Measurements from ENCODE around the gene ZNF768. TPM values are rescaled to one million over a fixed set of nuclear protein-coding genes. Genes with fewer than 3 reads are reported as not detected.

The ZNF768 gene
- total RNA-seq, 6 donors from 2014 or later, result 27.3 to 58.7 (median 34.8) TPM

DNA sequence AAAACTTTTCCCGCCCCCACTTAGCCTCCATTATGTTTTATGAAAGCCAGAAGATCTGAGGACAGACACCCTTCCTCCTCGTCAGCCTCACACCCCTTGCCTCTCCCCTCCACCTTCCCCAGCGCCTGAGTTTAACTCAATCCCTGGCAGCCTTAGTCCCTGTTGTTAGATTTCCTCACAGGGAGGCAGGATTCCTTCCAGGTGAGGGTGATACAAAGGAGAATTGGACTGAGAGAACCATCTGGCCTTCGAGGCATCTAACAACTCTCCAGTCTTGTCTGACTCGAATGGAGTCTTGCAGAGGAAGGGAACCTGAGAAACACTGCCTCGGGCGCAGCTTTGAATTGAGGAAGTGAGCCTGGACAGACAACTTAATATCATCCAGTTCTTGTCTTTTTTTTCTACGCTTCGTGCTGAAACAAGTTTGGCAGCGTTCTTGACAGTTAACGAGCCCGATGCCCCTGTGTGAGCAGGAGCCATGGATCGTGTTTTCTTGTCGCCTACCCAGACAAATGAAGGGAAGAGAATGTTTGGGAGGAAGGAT lies 1.3 kb upstream of the ZNF768 start:
- peaks cover 0 to 36% (median 19%) of the 10 kb centered on the region in 4 donors for H3K36me3 ChIP-seq
- ATAC-seq (ENCODE audit: low FRiP score in 2 of 2) (no peak), DNase-seq (peak in 1 of 2 donors; percentile 55)
- no peaks in the 10 kb centered on the region for H3K9me3 ChIP-seq
- H3K27ac ChIP-seq, result peak overlapping the region; percentile 96 to 99 (median 98)
- no peaks in the 10 kb centered on the region for H3K27me3 ChIP-seq
- TF ChIP-seq, protein P1, sequence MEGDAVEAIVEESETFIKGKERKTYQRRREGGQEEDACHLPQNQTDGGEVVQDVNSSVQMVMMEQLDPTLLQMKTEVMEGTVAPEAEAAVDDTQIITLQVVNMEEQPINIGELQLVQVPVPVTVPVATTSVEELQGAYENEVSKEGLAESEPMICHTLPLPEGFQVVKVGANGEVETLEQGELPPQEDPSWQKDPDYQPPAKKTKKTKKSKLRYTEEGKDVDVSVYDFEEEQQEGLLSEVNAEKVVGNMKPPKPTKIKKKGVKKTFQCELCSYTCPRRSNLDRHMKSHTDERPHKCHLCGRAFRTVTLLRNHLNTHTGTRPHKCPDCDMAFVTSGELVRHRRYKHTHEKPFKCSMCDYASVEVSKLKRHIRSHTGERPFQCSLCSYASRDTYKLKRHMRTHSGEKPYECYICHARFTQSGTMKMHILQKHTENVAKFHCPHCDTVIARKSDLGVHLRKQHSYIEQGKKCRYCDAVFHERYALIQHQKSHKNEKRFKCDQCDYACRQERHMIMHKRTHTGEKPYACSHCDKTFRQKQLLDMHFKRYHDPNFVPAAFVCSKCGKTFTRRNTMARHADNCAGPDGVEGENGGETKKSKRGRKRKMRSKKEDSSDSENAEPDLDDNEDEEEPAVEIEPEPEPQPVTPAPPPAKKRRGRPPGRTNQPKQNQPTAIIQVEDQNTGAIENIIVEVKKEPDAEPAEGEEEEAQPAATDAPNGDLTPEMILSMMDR (IDR thresholded peaks at IDR 0.05), result no peak
- TF ChIP-seq POLR2AphosphoS5 (IDR thresholded peaks at IDR 0.05), result no peak
- TF ChIP-seq POLR2A (IDR thresholded peaks at IDR 0.05), result no peak
- no peak for TF ChIP-seq EP300 (IDR thresholded peaks at IDR 0.05)
- WGBS, 2 donors, result 11 to 12% methylated on average over 12 to 14 of the region's 14 CpGs
- peaks cover 11 to 49% (median 23%) of the 10 kb centered on the region in 4 donors for H3K4me1 ChIP-seq
- H3K4me3 ChIP-seq, result peak overlapping the region in 3 of 4 donors; percentile 77 to 93 (median 92)

DNA sequence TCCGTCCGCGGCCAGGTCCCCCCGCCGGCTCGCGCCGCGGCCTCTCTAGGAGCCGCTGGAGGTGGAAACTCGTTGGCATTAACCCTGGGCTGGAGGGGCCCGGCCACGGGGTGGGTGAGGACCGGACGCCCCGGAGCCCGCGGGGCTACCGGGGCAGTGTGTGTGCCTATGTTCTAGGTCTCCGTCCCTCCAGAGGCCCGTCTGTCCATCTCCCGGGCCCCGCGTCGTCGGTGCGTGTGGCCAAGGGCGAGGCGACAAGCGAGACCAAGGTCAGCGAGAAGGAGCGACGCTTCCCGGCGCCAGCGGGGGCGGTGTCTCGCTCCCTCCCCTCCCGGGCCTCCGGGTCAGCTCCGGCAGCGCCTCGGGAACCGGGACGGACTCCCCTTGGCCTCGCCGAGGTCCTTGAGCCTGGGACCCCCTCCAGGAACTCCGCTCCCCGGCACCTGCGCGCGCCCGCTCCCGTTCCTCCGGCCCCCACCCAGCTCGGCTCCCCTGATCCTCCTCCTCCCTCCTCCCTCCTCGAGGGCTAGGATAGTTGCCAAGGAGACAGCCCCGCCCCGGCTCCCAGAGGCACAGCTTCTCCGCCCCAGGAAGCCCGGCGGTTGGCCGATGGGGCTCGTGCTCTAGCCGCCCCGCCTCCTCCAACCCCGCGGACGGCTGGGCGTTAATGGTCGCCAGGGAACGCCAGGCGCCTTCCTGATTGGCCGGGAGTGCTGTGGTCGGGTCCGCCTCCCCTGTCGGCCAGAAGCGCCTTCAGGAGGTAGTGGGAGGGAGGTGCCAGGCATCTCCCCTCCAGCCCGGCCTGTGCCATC lies 663 bp upstream of the ZNF768 start:
- TF ChIP-seq POLR2A (IDR thresholded peaks at IDR 0.05) (peak in 3 of 4 donors; percentile 68 to 87 (median 76)), EP300 (IDR thresholded peaks at IDR 0.05) (no peak), POLR2AphosphoS5 (IDR thresholded peaks at IDR 0.05) (peak; percentile 66 to 81)
- TF ChIP-seq, protein P1 (IDR thresholded peaks at IDR 0.05), result peak; percentile 20 to 70 (median 56)
- Histone ChIP-seq H3K4me3 (peak overlapping the region; percentile 54 to 93 (median 84)), H3K27me3 (no peaks in the 10 kb centered on the region), H3K36me3 (peaks cover 0 to 29% (median 12%) of the 10 kb centered on the region in 4 donors), H3K9me3 (no peaks in the 10 kb centered on the region), H3K27ac (peak overlapping the region; percentile 96 to 99 (median 98)), H3K4me1 (peaks cover 11 to 45% (median 23%) of the 10 kb centered on the region in 4 donors)
- ATAC-seq (ENCODE audit: low FRiP score in 2 of 2), result peak; percentile 96 to 97
- WGBS, 2 donors, result 0 to 1% methylated on average over 9 to 36 of the region's 79 CpGs
- peak; percentile 97 to 99 for DNase-seq

DNA sequence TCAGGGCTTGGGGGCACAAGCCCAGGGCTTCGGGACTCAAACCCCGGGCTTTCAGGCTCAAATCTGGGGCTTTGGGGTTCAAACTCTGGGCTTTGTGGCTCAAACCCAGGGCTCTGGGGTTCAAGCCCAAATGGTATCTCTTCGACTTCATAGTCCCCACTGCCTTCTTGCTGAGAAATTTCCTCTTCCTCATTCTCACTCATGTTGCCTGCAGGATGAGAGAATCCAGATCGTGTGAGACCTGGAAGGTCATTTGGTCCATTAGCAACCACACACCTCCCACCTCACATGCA lies 576 bp downstream of the ZNF768 start:
- WGBS, 2 donors, result 52 to 59% methylated on average over 4 of the region's 4 CpGs
- H3K4me3 ChIP-seq, result peak overlapping the region; percentile 38 to 93 (median 84)
- no peak for ATAC-seq (ENCODE audit: low FRiP score in 2 of 2)
- TF ChIP-seq, protein P1 (IDR thresholded peaks at IDR 0.05), result no peak
- TF ChIP-seq POLR2A (IDR thresholded peaks at IDR 0.05) (no peak), EP300 (IDR thresholded peaks at IDR 0.05) (no peak), POLR2AphosphoS5 (IDR thresholded peaks at IDR 0.05) (no peak)
- H3K9me3 ChIP-seq, result no peaks in the 10 kb centered on the region
- DNase-seq, result no peak
- H3K27me3 ChIP-seq, result no peaks in the 10 kb centered on the region
- H3K27ac ChIP-seq, result peak overlapping the region; percentile 96 to 99 (median 98)
- peaks cover 0 to 17% (median 8%) of the 10 kb centered on the region in 4 donors for H3K36me3 ChIP-seq
- H3K4me1 ChIP-seq, result peaks cover 11 to 45% (median 23%) of the 10 kb centered on the region in 4 donors

DNA sequence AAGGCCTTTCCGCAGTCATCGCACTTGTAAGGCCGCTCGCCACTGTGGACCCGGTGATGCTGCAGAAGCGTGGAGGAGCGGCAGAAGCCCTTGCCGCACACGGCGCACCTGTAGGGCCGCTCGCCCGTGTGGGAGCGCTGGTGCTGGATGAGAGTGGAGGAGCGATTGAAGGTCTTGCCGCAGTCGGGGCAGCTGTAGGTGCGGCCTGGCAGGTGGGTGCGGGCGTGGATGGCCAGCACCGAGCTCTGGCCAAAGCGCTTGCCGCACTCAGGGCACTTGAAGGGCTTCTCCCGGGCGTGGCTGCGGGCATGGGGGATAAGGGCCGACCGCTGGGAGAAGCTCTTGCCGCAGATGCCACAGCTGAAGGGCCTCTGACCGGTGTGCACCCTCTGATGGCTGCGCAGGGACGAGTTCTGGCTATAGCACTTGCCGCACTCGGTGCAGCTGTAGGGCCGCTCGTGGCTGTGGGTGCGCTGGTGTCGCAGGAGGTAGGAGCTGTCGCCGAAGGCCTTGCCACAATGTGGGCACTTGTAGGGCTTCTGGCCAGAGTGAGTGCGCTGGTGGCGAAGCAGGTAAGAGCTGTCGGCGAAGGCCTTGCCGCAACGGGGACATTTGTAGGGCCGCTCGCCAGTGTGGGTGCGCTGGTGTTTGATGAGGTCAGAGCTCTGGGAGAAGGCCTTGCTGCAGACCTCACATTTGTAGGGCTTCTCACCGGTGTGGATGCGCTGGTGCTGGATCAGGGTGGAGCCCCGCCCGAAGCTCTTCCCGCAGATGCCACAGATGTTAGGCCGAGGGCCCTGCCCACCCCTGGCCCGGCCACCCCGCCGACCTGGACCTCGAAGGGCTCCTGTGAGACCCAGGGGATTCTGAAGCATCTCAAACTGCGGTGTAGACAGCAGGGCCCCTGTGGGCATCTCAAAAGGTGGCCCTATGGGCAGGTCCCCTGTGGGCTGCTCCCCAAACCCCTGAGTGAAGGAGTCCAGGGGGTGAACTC lies 1.5 kb downstream of the ZNF768 start:
- H3K4me1 ChIP-seq, result peaks cover 11 to 40% (median 21%) of the 10 kb centered on the region in 4 donors
- no peak overlapping the region for H3K27ac ChIP-seq
- no peaks in the 10 kb centered on the region for H3K9me3 ChIP-seq
- DNase-seq (peak in 1 of 2 donors; percentile 84), ATAC-seq (ENCODE audit: low FRiP score in 2 of 2) (no peak)
- WGBS, 2 donors, result 92 to 97% methylated on average over 5 to 52 of the region's 60 CpGs
- H3K27me3 ChIP-seq, result no peaks in the 10 kb centered on the region
- H3K4me3 ChIP-seq, result no peak overlapping the region
- peaks cover 0 to 12% (median 8%) of the 10 kb centered on the region in 4 donors for H3K36me3 ChIP-seq
- no peak for TF ChIP-seq EP300 (IDR thresholded peaks at IDR 0.05)
